Caco-2 (cell line): ENCODE data around the gene FRMD4A. TPM values are rescaled to one million over a fixed set of nuclear protein-coding genes. Genes with fewer than 3 reads are reported as not detected.

ENCODE experiments used
- BruUV-seq: library from RNA; stranded (reverse); fragments of 400-500 nt; replicated peaks from 2 replicates; lab custom pipeline; 2021; lab: Mats Ljungman, UMichigan
- CTCF ChIA-PET: fragments of 300-600 bp; sonication (Branson Sonifier 250); formaldehyde crosslinking; loops from one replicate; lab custom pipeline; 2022; ENCODE audit warnings: antibody characterized with exemption; lab: Charles Lee
- POLR2A ChIA-PET: fragments of 300-600 bp; sonication (Branson Sonifier 250); formaldehyde crosslinking; loops from one replicate; lab custom pipeline; 2022; ENCODE audit warnings: antibody characterized with exemption; lab: Charles Lee
- DNase-seq, 2 experiments: peaks; one replicate each; pipeline versions ENCODE4 v3.0.0 to v3.0.0-alpha.2; 2020 to 2022
- H3K27me3 ChIP-seq: replicated peaks from 2 replicates; pipeline ENCODE4 v1.6.0; 2011; ENCODE audit warnings: low read length; ENCODE audit not compliant: control insufficient read depth, insufficient read depth
- H3K36me3 ChIP-seq: 2 replicates; pipeline ENCODE4 v1.5.1; 2011; ENCODE audit warnings: low read length; ENCODE audit not compliant: control insufficient read depth, insufficient read depth
- H3K4me1 ChIP-seq: fragments of 250-450 bp; sonication (Bioruptor Pico); 2 replicates; pipeline ENCODE4 v1.5.1; 2020; ENCODE audit warnings: mild to moderate bottlenecking
- H3K4me3 ChIP-seq: 2 replicates; pipeline ENCODE4 v1.5.1; 2011; ENCODE audit warnings: low read depth, mild to moderate bottlenecking, control low read depth, low read length
- H3K9me3 ChIP-seq: fragments of 250-450 bp; sonication (Bioruptor Pico); 2 replicates; pipeline ENCODE4 v1.5.1; 2020; ENCODE audit warnings: mild to moderate bottlenecking, moderate library complexity
- H3K27ac Mint-ChIP-seq: one replicate; pipeline ENCODE4 v1.8.0; 2022; ENCODE audit warnings: mixed read lengths; ENCODE audit not compliant: unreplicated experiment
- H3K27me3 Mint-ChIP-seq: one replicate; pipeline ENCODE4 v1.8.0; 2022; ENCODE audit warnings: mixed read lengths; ENCODE audit not compliant: insufficient read depth, unreplicated experiment
- H3K36me3 Mint-ChIP-seq: one replicate; pipeline ENCODE4 v1.8.0; 2022; ENCODE audit warnings: mild to moderate bottlenecking, mixed read lengths; ENCODE audit not compliant: insufficient read depth, unreplicated experiment
- H3K4me1 Mint-ChIP-seq: one replicate; pipeline ENCODE4 v1.8.0; 2022; ENCODE audit warnings: low read depth, mixed read lengths; ENCODE audit not compliant: unreplicated experiment
- H3K4me3 Mint-ChIP-seq: one replicate; pipeline ENCODE4 v1.8.0; 2022; ENCODE audit warnings: mild to moderate bottlenecking, moderate library complexity, mixed read lengths; ENCODE audit not compliant: unreplicated experiment
- H3K9me3 Mint-ChIP-seq: one replicate; pipeline ENCODE4 v1.8.0; 2022; ENCODE audit warnings: mixed read lengths; ENCODE audit not compliant: unreplicated experiment
- intact Hi-C: fragments of 100-400 bp; cut with micrococcal nuclease; formaldehyde crosslinking; loops from one replicate; pipeline ENCODE4 v1.10.0; 2022; ENCODE audit not compliant: unreplicated experiment
- total RNA-seq: library from RNA; stranded (reverse); gene quantifications from 2 replicates; pipeline ENCODE4 v1.2.3, GENCODE V29; 2022
- TF ChIP-seq, protein P1 (sequence below), 2 experiments: fragments of 200-600 bp in 1 of 2; IDR thresholded peaks; 1 replicate in 1 of 2; 2 replicates in 1 of 2; pipeline versions ENCODE4 v1.5.1 to v1.8.0; 2011 to 2022; ENCODE audit warnings: antibody characterized with exemption in 1 of 2, control low read depth in 1 of 2, inconsistent platforms in 1 of 2, low read depth in 1 of 2, low read length in 1 of 2, mild to moderate bottlenecking in 1 of 2, moderate library complexity in 1 of 2; ENCODE audit not compliant: insufficient read depth in 1 of 2, severe bottlenecking in 1 of 2, unreplicated experiment in 1 of 2

The FRMD4A gene
- total RNA-seq, 1 experiment from 2014 or later: 52.1 TPM

GRCh38 chr10:14131261-14131960 is 199.3 kb downstream of the FRMD4A start:
- Histone ChIP-seq H3K4me1 (no peaks in the 10 kb centered on the region; the same call in none of the 2 replicates), H3K4me3 (no peak overlapping the region), H3K27me3 (no peaks in the 10 kb centered on the region), H3K36me3 (no peaks in the 10 kb centered on the region), H3K9me3 (no peaks in the 10 kb centered on the region)
- ChIA-PET POLR2A (interaction anchor here (1.5 kb wide), 1 partner anchor 54 kb away, joined by 4 read pairs; no protein-coding TSS in a partner anchor), CTCF (interaction anchor here (0.8 to 1.1 kb wide), 2 partner anchors 38 to 105 kb away, joined by 3 to 4 read pairs; no protein-coding TSS in a partner anchor)
- peaks cover 9% of the 10 kb centered on the region for H3K27me3 Mint-ChIP-seq
- no peaks in the 10 kb centered on the region for H3K4me1 Mint-ChIP-seq
- no peak overlapping the region for H3K4me3 Mint-ChIP-seq
- H3K9me3 Mint-ChIP-seq: no peaks in the 10 kb centered on the region
- BruUV-seq: no TSS peak
- no peak for DNase-seq
- H3K27ac Mint-ChIP-seq: no peak overlapping the region
- H3K36me3 Mint-ChIP-seq: no peaks in the 10 kb centered on the region
- intact Hi-C loops: no loop called here
- TF ChIP-seq, protein P1, sequence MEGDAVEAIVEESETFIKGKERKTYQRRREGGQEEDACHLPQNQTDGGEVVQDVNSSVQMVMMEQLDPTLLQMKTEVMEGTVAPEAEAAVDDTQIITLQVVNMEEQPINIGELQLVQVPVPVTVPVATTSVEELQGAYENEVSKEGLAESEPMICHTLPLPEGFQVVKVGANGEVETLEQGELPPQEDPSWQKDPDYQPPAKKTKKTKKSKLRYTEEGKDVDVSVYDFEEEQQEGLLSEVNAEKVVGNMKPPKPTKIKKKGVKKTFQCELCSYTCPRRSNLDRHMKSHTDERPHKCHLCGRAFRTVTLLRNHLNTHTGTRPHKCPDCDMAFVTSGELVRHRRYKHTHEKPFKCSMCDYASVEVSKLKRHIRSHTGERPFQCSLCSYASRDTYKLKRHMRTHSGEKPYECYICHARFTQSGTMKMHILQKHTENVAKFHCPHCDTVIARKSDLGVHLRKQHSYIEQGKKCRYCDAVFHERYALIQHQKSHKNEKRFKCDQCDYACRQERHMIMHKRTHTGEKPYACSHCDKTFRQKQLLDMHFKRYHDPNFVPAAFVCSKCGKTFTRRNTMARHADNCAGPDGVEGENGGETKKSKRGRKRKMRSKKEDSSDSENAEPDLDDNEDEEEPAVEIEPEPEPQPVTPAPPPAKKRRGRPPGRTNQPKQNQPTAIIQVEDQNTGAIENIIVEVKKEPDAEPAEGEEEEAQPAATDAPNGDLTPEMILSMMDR (IDR thresholded peaks at IDR 0.05; ENCODE audit: insufficient read depth in 1 of 2, low read depth in 1 of 2, low read length in 1 of 2, severe bottlenecking in 1 of 2, unreplicated experiment in 1 of 2): no peak

GRCh38 chr10:14129770-14130169 is 201.0 kb downstream of the FRMD4A start:
- Mint-ChIP-seq H3K27ac (no peak overlapping the region), H3K9me3 (no peaks in the 10 kb centered on the region), H3K4me3 (no peak overlapping the region), H3K36me3 (no peaks in the 10 kb centered on the region), H3K4me1 (no peaks in the 10 kb centered on the region), H3K27me3 (peaks cover 9% of the 10 kb centered on the region)
- no peaks in the 10 kb centered on the region for H3K36me3 ChIP-seq
- ChIA-PET CTCF (interaction anchor here (1.1 kb wide), 1 partner anchor 12 kb away, joined by 3 read pairs; no protein-coding TSS in a partner anchor), POLR2A (interaction anchor here (1.5 kb wide), 1 partner anchor 56 kb away, joined by 3 read pairs; no protein-coding TSS in a partner anchor)
- DNase-seq: no peak
- H3K27me3 ChIP-seq: no peaks in the 10 kb centered on the region
- H3K9me3 ChIP-seq: no peaks in the 10 kb centered on the region
- BruUV-seq: no TSS peak
- H3K4me3 ChIP-seq: no peak overlapping the region
- TF ChIP-seq, protein P1 (IDR thresholded peaks at IDR 0.05; ENCODE audit: insufficient read depth in 1 of 2, low read depth in 1 of 2, low read length in 1 of 2, severe bottlenecking in 1 of 2, unreplicated experiment in 1 of 2): no peak
- no peaks in the 10 kb centered on the region for H3K4me1 ChIP-seq
- intact Hi-C loops: no loop called here

GRCh38 chr10:14128519-14128918 is 202.2 kb downstream of the FRMD4A start:
- H3K36me3 ChIP-seq: no peaks in the 10 kb centered on the region
- no peak overlapping the region for H3K4me3 ChIP-seq
- Mint-ChIP-seq H3K27ac (no peak overlapping the region), H3K36me3 (no peaks in the 10 kb centered on the region), H3K27me3 (peaks cover 3% of the 10 kb centered on the region), H3K4me1 (no peaks in the 10 kb centered on the region), H3K9me3 (no peaks in the 10 kb centered on the region), H3K4me3 (no peak overlapping the region)
- TF ChIP-seq, protein P1 (IDR thresholded peaks at IDR 0.05; ENCODE audit: insufficient read depth in 1 of 2, low read depth in 1 of 2, low read length in 1 of 2, severe bottlenecking in 1 of 2, unreplicated experiment in 1 of 2): no peak
- ChIA-PET CTCF (no interaction called here), POLR2A (interaction anchor here (1.5 kb wide), 1 partner anchor 57 kb away, joined by 3 read pairs; no protein-coding TSS in a partner anchor)
- BruUV-seq: no TSS peak
- intact Hi-C loops: no loop called here
- no peaks in the 10 kb centered on the region for H3K4me1 ChIP-seq
- no peaks in the 10 kb centered on the region for H3K9me3 ChIP-seq
- no peaks in the 10 kb centered on the region for H3K27me3 ChIP-seq
- no peak for DNase-seq
